Measurements from ENCODE around the gene MCTP1.

Gene MCTP1

DNA sequence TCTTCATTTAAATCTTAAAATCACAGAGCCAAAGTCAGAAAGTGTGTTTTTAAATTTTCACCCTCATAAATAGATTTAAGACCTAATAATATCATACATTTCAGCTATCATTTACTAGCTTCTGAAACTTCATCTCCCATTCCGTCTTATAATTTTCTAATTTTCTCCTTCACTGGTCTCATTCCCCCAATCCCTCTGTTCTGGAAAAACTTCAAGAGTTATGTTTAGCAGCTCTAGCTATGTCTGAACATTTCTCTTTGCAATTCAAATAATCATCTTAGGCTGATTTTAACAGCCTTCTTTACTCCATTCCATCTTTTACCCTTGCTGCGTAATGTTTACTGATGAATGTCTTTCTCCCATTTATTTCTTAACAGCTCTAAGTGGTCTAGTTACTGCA lies 474.0 kb downstream of the MCTP1 start:
- no peak for DNase-seq (ENCODE audit: low spot score)

DNA sequence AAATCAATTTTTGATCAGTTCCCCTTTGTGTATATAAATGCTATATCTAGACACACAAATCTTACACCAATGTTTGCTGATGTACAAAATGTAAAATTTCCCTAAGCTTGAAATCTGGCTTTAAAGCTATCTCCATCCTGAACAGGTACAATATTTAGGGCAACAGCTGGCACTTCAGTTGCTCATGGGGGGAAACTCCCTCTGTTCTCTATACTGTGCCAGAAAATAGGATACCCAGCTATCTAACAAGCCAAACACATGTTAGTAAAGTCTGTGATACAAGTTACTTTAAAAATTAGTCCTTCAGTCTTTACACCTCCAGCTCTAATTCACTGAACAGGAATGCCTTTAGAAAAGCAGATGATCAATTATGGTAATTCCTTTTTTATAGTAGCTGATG lies 474.6 kb downstream of the MCTP1 start:
- DNase-seq (ENCODE audit: low spot score): no peak

DNA sequence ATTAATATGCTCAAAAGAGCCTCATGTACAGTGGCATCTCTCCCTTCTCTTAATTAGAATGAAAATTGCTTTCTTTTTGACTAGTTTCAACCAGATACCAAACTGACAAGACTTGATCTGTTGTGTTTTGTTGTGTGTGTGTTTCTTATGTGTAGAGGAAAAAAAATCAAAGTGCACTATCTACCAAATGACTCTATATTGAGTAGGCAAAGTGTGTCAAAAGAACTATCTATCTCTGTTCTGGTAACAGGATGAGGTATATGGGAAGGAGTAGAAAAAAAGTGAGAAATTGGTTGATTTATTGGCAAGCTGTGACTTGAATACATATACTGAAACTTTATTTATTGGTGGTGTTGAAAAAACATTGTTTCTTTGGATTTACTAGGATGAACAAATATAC lies 476.4 kb downstream of the MCTP1 start:
- DNase-seq (ENCODE audit: low spot score): no peak

DNA sequence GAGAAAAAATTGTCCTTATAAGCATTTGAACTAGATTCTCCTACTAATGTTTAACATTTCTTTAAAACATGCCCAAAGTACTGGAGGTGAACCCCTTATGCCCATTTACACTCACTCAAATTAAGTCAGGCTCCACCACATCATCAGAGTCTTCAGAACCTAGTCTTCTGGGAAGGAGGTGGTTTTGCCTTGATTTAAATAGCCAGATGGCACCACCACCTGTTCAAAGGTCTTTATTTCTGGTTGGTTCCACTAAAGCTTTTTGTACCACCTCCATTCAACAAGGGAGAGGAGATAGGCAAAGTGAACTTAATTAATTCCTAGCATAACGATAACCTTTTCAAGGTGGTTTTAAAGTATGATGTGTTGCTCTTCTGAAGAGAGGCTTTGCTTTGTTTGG lies 476.9 kb downstream of the MCTP1 start:
- DNase-seq (ENCODE audit: low spot score): no peak

DNA sequence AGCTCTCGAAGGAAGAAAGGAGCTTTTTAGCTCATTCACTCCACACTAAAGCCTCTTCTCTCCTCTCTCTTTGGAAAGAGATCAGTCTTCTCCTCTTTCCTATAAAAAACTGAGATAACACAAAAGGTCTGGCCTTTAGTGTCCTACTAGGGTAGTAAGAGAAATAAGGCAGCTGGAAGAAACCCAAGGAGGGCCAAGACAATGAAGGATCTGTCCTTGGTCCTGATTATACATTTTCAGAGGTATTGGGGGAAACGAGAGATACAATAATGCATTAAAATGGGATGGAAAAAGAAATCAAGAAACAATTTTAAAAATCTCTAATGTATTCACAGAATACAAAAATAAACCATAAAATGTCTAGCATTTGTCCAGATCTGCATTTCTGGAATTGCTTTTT lies 482.4 kb downstream of the MCTP1 start:
- no peak for DNase-seq (ENCODE audit: low spot score)

DNA sequence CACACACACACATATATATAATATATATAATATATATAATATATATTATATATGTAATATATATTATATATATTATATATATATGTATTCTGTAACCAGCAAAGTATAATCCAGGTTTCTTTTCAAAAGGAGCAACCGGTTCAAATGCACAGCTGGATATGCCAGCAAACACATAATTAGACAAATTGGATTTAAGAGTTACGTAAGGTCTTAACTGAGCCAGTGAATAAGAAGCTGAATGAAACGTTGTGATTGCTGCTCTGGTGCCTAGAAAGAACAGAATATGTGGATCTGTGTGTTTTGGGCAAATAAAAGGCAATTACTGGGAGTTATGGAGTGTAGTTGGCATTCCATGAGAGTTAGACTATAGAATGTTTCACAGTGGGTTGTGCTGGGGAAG lies 488.3 kb downstream of the MCTP1 start:
- no peak for DNase-seq (ENCODE audit: low spot score)

DNA sequence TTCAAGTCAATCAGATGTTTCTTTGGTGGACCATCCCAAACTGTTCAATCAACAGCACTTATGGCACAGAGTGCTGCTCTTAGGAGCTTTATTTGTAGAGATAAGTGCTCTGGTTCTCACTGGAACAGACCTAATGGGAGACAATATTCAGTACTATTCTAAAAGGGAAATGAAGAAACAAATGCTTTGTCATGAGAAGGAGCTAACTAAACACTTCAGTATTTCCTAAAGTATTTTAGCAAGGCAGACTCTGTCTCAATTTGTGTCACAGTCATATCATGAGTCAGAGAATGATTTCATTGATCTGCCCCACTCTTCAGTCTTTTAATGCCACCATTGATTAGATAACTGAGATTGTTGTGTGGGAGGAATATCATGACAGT lies 491.1 kb downstream of the MCTP1 start:
- no peak for DNase-seq (ENCODE audit: low spot score)

DNA sequence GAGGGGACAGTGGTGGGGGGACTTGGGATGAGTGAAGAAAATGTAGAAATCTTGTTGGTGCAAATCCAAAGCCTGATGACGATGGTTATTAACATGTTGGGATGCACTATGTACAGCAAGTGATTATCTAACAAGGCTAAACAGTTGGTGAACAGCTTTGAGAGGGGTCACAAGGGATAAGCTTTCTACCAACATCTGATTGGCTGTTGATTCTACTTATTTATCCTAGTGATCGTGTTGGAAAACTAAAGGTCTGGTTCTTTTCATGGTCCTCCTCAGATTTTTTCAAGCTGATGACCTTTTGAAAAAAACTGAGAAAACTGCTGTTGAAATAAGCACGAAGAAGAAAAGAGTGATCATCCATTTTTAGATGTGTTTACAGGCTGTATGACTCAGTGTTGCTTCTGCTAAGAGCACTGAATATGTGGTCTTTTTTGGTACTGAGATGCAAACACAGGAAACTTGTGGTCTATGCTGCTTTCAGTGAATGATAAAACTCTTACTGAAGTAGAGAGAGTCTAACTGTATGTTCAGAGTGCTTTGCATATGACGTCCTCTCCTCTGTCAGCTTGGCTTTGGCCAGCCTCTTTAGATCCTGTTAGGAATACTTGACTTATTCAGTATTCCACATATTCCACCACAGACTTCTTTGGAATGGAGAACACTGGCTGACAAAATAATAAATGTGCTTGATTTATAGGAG lies 491.6 kb downstream of the MCTP1 start:
- no peak for DNase-seq (ENCODE audit: low spot score)

DNA sequence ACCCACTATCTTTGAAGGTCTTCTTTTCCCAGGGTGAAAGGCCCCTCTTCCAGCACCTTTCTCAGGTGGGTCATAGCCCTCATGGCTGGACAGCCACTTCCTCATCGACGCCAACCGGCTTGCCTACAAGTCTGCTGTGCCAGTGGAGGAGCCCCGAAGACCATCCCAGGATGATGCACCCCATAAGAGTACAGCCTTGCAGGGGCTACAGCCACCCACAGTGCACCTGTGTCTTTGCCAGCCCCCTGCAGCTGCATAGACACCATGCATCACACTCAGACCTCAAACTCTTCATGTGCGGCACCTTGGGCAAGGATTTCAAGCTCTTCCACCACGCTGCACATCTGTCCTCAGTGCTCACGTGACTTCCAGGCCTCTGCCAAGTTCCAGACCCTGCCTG lies 493.1 kb downstream of the MCTP1 start:
- no peak for DNase-seq (ENCODE audit: low spot score)

DNA sequence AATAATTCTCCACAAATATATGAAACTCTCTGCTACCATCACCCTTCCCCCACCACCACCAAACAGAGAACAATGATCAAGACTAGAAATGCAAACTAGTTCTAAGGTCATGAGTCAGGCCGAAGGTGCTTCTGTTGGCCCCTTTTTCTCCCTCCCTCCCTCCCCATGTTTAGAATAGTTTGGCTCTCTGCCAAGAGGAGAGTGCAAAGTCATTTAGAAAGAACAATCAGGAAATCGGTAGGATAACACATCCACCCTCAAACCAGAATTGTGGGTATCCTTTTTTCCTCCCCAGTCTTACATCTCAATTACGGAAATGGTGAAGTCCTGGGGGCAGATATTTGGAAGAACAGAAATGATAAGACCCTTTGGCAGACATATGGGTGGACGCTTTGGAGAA lies 496.4 kb downstream of the MCTP1 start:
- no peak for DNase-seq (ENCODE audit: low spot score)

DNA sequence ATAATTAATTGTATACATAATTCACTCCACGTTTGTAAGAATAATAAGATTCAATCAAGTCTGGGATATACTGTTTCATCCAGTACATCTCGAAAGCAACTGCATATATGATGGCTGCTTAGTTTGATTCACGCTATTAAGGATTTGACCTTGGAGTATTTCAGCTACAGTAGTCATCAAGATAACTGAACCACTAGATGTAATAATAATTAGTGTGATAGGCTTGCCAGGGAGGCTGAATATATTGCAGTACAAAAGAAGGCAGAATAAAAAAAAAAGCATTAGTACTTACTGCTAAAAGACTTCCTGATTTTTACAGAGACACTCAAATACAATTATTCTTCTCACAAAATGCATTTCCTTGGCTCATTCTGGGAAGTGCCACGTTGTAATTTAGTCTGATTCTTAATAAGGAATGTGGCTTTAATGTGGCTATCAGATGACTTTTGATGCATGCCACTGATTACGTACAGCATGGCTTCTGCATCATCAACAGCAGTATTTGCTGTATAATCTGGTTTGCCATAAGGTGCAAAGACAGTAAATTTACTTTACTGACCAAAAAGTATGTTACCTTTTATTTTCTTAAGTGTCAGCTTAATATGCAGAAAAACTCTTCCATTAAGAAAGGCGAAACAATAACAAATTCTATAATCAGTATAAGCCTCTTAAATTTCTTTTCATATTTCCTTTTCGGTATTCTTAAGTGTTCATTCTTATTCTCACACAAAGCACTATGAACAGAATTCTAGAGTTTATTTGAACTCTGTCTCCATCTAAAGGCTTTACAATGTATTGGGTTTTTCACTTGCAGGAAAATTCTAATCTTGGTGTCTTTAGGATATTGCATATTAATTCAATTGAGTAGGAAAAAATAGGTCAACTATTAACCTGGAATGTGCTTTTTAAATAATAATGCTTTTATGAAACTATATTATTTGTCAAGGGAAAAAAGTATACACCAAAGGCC lies 500.1 kb downstream of the MCTP1 start:
- DNase-seq (ENCODE audit: low spot score): no peak

DNA sequence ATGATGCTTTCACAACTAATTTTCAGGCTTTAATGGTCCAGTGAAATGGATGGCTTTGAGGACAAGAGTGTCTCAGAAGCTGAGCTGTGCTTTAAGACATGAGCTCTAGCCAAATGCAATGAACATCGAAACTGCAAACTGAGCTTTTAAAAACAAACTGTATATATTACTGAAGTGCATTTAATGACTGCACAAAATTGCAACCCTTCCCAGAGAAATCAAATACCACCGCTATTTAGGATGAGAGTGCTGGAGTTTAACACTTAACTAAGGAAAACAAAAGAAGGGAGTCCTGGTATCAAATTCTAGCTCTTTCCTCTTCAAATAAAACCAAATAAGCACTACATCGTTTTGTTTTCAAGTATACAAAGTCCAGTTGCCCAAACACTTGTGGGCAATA lies 502.5 kb downstream of the MCTP1 start:
- no peak for DNase-seq (ENCODE audit: low spot score)

DNA sequence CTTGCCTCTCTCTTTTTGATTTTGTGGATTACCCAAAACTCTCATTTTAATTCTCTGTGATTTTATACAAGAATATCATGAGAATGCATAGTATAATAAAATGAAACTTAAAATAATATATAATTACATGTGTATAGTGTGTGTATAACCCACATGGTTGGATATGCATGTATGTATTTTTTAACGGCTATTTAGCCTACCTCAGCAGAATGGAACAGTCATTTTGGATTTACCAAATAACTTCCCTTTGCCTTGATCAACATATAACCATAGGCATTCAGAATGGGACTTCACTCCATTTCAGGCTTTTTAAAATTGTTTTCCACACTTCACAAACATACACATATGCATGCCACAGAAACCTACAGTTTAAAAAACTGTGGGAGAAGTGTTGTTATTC lies 505.2 kb downstream of the MCTP1 start:
- DNase-seq (ENCODE audit: low spot score): no peak

DNA sequence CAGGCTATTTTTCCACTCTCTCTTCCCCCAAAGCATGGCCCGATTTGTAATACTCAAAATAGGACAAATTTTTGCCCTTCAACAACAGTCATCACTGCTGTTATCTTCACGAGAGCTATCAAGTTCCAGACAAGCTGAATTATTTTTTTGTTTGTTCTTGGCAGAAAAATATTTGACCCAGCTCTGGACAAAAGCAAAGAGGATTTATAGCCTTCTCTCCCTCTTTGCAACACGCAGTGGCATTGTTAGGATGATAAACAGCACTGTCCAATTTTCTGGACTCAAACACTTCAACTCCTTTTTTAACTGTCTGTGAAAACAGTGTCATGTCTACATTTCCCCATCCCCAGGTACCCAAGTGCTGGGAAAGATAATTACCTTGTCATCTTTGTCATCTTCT lies 506.2 kb downstream of the MCTP1 start:
- DNase-seq (ENCODE audit: low spot score): no peak

DNA sequence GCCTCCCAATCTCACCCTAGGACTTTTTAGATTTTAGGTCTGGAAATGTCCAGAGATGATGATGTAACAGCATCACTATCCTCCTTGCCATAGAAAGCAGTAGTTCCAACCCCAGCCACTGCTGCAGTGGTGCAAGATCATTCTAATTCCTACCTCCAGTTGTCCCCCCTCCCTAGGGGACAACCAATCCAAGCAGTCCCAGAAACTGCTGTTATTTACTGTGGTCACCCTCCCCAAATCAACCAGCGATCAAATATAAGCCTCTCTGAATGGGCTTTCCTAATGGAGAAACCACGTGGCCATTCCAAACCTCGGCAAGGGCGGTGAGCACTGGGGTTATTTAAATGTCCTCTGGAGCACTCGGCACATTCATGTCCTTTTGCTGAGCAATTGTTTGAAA lies 506.6 kb downstream of the MCTP1 start:
- no peak for DNase-seq (ENCODE audit: low spot score)

DNA sequence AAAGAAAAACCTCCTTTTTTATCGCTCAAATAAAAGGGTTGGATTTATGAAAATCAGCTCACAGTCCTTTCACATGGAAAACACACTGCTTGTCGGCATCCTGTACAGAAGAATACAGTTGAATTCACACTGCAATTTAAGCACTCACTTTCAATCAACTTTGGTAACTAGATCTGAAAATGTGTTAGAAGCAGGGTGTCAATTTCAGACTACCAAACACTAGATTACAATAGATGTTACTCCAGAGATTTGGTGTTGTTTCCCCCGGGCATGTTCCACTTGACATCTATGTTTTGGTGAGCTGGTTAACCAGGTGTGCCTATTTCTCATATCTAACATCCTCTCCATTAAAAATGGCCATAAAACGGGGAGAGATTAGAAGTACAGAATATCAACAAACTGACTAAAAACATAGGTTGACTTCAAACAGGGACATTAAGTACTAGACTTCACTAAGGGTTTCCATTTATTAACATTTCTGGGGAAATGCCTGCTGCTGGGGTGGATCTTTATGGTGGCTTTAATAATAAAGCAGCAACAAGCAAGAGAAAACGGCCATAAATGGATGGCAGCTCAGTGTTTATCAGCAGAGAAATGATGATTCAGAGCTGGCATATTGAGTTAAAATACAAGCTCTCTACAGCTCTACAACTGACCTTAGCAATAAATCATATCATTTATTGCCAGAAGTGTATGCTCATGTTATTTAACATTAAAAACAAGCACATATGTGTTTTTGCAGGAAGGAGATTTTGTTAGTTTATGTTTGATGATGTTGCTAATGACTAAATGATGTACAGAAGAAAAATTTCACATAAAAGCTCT lies 507.6 kb downstream of the MCTP1 start:
- DNase-seq (ENCODE audit: low spot score): no peak

DNA sequence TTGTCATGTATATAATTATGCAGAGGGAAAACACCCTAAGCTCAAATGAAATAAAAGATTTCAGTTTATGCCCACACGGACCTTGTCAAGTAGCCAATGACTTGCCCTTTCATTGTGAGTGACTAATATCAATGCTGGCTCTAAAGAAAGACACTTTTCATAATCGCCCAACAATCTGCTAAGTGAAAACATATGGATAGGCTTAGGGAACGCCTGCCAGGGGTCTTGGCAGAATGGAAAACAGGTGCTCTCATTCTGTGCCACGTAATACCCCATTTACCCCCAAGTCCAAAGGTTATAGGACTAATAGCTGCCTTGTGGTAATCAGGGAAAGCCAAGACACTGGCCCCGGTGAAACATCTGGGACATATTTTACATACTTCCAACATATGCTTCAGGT lies 508.7 kb downstream of the MCTP1 start:
- no peak for DNase-seq (ENCODE audit: low spot score)

DNA sequence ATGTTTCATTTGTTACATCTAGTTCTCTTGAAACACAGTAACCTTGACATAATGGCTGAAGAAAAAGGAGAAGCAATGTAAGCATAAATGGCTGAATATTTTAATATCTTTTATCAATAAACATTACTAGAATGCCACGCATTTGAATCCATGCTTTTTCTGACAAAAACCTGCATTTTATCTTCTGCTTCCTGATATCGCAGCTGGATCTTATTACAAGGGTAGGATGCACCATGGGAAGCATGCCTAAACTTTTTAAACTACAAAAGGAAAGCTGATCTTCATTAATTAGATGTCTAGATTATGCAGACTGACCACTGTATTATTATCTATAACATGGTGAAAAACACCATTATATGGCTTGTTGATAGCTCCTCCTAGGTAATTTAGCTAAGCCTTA lies 509.8 kb downstream of the MCTP1 start:
- no peak for DNase-seq (ENCODE audit: low spot score)

DNA sequence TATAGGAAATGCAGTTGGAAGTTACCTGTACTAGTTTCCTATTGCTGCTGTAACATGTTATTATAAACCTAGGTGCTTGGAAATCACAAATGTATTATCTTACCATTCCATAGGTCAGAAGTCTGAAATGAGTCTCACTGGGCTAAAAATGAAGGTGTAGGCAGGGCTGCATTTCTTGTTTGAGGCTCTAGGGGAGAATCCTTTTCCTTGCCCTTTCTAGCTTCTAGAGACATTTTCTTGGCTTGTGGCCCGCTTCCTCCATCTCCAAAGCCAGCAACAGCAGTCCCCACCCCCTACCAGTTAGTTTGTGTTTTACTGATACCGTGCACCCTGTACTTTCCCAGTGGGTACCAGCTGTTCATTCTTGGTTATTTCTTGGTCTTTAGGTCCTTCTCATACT lies 513.2 kb downstream of the MCTP1 start:
- no peak for DNase-seq (ENCODE audit: low spot score)

DNA sequence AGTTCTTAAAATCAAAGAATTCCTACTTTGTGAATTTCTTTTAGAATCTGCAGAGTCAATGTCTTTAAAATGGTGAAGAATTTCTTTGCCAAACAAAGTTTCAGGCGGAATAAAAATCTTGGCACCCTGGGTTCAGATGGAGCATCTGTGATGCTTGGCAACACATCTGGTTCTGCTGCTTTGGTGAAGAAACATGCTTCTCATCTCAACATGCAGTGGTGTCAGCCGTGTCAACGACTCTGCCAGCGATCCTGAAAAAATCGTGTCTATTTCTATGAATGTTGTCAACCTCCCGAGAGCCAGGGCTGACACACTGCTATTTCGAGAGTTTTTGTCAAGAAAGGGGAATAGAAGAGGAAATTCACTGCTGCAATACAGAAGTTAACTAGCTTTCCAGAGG lies 514.9 kb downstream of the MCTP1 start:
- DNase-seq (ENCODE audit: low spot score): no peak

DNA sequence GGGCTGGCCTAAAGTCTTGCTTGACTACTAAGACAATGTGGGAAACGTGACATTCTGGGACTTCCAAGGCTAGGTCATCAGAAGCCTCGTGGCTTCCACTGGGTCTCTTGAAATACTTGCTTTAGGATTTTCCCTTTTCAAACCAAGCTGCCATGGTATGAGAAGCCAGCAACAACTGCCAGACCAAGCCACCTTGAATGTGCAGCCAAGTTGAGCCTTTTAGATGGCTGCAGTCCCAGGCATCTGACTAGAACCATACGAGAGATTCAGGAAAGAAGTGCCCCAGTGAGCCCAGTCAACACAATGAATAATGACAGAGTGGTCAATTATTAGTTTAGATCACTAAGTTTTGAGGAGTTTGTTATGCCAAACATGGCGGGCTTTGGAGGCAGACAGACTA lies 523.1 kb downstream of the MCTP1 start:
- no peak for DNase-seq (ENCODE audit: low spot score)

DNA sequence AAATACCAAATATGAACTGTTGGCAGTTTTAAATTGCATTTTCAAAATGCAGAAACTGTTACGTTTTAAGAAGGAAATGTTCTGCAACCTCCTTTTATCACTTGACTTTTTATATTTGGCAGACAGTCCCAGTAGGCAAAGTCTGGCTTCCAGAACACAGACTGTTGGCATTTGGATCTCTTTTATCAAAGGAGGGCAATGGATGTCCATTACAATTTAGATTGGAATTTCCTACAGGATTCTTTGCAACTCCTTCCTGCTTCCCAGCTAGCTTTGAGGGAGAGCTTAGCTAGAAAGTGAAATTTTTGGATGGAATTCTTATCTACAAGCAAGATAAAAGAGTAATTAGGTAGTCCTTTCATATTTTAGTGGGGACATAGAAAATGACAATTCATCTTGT lies 523.8 kb downstream of the MCTP1 start:
- DNase-seq (ENCODE audit: low spot score): no peak

DNA sequence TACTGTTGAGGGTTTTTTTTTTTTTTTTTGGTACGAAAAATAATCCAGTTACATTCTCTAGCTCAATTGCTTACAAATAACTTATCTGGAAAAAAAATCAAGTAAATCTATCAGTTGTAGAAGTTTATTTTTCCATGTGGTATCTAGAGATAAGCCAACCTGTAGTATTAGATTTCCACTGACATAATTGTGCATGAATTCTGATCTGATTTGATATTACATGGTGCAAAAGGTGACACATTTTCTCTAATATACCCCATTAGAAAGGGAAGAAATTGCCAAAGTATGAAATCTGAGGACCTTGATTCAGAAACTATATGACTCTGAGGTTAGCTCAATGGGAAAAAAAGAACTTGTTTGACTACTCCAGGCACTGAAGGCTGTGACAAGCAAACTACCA lies 524.9 kb downstream of the MCTP1 start:
- DNase-seq (ENCODE audit: low spot score): no peak

Measured in hematopoietic multipotent progenitor cell treated with erythropoietin and hydrocortisone succinate and interleukin-3 and kit ligand, for 17 days (in vitro differentiated cells).